Subcutaneous adipose tissue (tissue), 4 donors: ENCODE data around the gene PPT1. TPM values are rescaled to one million over a fixed set of nuclear protein-coding genes. Genes with fewer than 3 reads are reported as not detected.

ENCODE experiments used
- CTCF ChIP-seq: fragments of 450-650 bp; IDR thresholded peaks from one replicate; pipeline ENCODE4 v1.5.1; 2016; ENCODE audit warnings: low read depth, mild to moderate bottlenecking, control low read depth, antibody characterized with exemption, moderate library complexity
- total RNA-seq, 4 donors: library from RNA; depleted of rRNA; stranded (reverse); fragments of >200 nt; gene quantifications; one replicate each; pipeline ENCODE4 v1.1.0, GENCODE V29; 2016

The PPT1 gene
- total RNA-seq, 4 donors from 2014 or later, result 43.5 to 253 (median 87.9) TPM

- TF ChIP-seq CTCF, result no peak
These were observed 38.4 kb downstream of the PPT1 start for GRCh38 chr1:40058453-40059337.

- no peak for TF ChIP-seq CTCF
These were observed 39.0 kb downstream of the PPT1 start for GRCh38 chr1:40058097-40058452.

- no peak for TF ChIP-seq CTCF
These were observed 39.6 kb downstream of the PPT1 start for GRCh38 chr1:40057310-40058030.

- TF ChIP-seq CTCF, result no peak
These were observed 40.3 kb downstream of the PPT1 start for GRCh38 chr1:40056519-40057309.

- TF ChIP-seq CTCF, result no peak
These were observed 43.7 kb downstream of the PPT1 start for GRCh38 chr1:40053138-40053887.

- no peak for TF ChIP-seq CTCF
These were observed 46.2 kb downstream of the PPT1 start for GRCh38 chr1:40050863-40051262.
